ENCODE results near the gene MDM1.

GRCh38 chr12:68324531-68324930, 7.6 kb downstream of the MDM1 start:
- TF ChIP-seq CTCF (IDR thresholded peaks at IDR 0.05) (no peak), POLR2A (IDR thresholded peaks at IDR 0.05) (no peak)

All from uterus (tissue), 2 donors.